ENCODE data around the gene TMEM87B. TPM values are rescaled to one million over a fixed set of nuclear protein-coding genes. Genes with fewer than 3 reads are reported as not detected.
A peak's percentile ranks its signal among the peaks of the same experiment; 100 is the strongest.

Gene TMEM87B
- total RNA-seq, 2 experiments from 2014 or later = 13.9 to 22.8 TPM

DNA sequence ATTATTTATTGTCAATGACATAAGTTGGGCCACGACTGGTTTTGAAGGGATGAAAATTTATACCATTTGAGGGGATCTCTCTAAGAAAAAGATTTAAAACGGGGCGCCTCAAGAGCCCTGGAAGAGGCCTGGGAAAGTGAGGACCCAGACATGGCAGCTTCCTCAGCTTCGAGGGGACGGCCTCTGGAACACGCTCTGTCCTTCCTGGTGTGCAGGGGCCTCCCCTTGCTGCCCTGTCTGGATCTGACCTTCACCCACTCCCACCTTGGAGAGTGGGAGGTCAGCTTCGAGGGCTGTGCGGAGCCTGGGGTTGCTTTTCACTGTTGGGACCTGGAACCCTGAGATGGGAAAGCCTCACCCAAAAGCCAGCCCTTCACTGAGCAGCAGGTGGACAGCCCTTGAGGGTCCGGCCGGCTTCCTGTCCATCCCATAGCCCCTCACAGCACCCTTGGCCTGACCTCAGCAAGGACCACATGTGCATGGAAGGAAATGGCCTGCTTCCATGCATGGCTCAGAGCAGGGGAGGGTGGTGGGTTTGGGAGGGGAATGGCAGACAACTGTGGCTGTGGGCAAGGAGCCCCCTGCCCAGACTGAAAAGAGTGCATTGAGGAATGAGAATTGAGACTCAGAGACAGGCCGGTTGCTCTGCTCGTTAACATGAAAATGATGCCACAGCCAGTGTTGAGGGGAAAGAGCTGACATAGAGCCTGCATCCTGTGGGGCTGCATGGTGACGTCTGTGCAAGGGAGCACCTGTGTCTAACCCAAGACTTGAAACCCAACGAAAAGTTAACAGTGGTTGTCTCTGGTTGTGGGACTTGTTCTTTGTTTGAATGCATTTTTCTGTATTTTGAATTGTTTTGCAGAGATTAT, 99.4 kb downstream of the TMEM87B start:
- H3K27ac ChIP-seq (ENCODE audit: low read depth, low read length, poor library complexity, severe bottlenecking) = no peak overlapping the region
- CTCF ChIA-PET (ENCODE audit: unreplicated experiment) = no interaction called here

DNA sequence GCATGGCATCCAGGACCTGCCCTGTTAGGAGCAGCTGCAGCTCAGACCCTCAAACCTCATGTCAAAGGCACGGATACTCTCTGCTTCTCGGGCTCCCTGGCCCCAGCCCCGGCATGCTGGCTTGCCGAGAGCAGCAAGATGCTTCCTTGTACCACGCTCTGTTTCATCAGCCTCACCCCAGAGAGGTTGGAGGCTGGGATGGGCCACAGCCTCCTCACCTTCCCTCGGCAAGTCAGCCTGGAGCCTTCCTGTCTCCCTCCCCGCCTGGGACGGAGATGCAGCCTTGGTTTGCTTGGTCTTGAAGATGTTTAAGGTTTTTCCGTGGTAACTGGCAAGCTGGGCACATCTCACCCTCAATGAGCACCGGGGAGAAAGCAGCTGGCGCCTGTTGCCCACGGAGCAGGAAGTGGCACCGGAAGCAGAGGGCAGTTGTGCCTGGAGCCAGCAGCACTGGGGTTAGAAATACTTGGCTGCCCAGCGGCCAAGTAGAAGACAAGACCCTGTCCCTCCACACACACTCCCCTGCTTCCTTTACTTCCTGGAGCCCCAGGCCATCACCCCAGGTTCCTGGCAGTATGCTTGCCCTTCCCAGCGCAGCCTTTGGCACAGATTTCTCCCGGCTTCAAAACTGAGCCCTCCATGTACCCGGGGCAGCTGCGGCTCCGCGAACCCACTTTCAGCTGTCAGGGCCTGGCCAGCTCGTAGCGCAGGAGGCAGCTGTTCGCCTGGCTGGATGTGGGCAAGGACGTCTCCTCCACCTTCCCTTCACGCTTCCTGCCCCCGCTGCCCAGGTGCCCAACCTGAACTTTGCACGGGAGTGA, 100.5 kb downstream of the TMEM87B start:
- no peak for TF ChIP-seq EZH2phosphoT487 (IDR thresholded peaks at IDR 0.05; ENCODE audit: borderline replicate concordance, low read depth, low read length)
- TF ChIP-seq, protein P1, sequence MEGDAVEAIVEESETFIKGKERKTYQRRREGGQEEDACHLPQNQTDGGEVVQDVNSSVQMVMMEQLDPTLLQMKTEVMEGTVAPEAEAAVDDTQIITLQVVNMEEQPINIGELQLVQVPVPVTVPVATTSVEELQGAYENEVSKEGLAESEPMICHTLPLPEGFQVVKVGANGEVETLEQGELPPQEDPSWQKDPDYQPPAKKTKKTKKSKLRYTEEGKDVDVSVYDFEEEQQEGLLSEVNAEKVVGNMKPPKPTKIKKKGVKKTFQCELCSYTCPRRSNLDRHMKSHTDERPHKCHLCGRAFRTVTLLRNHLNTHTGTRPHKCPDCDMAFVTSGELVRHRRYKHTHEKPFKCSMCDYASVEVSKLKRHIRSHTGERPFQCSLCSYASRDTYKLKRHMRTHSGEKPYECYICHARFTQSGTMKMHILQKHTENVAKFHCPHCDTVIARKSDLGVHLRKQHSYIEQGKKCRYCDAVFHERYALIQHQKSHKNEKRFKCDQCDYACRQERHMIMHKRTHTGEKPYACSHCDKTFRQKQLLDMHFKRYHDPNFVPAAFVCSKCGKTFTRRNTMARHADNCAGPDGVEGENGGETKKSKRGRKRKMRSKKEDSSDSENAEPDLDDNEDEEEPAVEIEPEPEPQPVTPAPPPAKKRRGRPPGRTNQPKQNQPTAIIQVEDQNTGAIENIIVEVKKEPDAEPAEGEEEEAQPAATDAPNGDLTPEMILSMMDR (conservative IDR thresholded peaks at IDR 0.05; ENCODE audit: low read length) = no peak
- BruUV-seq (replicated peaks) = no TSS peak
- peaks cover 35% of the 10 kb centered on the region for H3K4me1 ChIP-seq (ENCODE audit: insufficient read depth, low read length, poor library complexity, severe bottlenecking)
- CTCF ChIA-PET (ENCODE audit: unreplicated experiment) = no interaction called here
- POLR2A ChIA-PET = interaction anchor here (1.0 kb wide), 1 partner anchor 96 kb away, joined by 3 read pairs; no protein-coding TSS in a partner anchor
- H3K9me2 ChIP-seq (ENCODE audit: insufficient read depth, low read length) = no peaks in the 10 kb centered on the region
- DNase-seq (ENCODE audit: low spot score) = peak; percentile 31
- no peaks in the 10 kb centered on the region for H4K20me1 ChIP-seq (ENCODE audit: insufficient read depth, low read length)
- peak overlapping the region; percentile 10; the same call in 1 of the 2 replicates for H3K4me2 ChIP-seq (ENCODE audit: low read length)
- no peaks in the 10 kb centered on the region for H3K9me3 ChIP-seq (ENCODE audit: low read length)
- H3K4me3 ChIP-seq (ENCODE audit: low read depth, low read length, poor library complexity, severe bottlenecking) = no peak overlapping the region
- H2AFZ ChIP-seq (ENCODE audit: low read length) = peak overlapping the region; percentile 19; the same call in 1 of the 2 replicates
- intact Hi-C loops (cut with micrococcal nuclease; ENCODE audit: unreplicated experiment) = loop anchor here (5.0 kb wide), 1 partner anchor 98 kb away; the partner anchor contains the start of gene TMEM87B
- H3K79me2 ChIP-seq (ENCODE audit: insufficient read depth, low read depth, low read length) = no peaks in the 10 kb centered on the region
- no peaks in the 10 kb centered on the region for H3K36me3 ChIP-seq (ENCODE audit: insufficient read depth, low read length)
- H3K27ac ChIP-seq (ENCODE audit: low read depth, low read length, poor library complexity, severe bottlenecking) = no peak overlapping the region

More for the DNA sequence above, 99.4 kb downstream of the TMEM87B start:
- intact Hi-C loops (cut with micrococcal nuclease; ENCODE audit: unreplicated experiment) = loop anchor here (5.0 kb wide), 1 partner anchor 97 kb away; the partner anchor contains the start of gene TMEM87B
- Histone ChIP-seq H4K20me1 (ENCODE audit: insufficient read depth, low read length) (no peaks in the 10 kb centered on the region), H3K36me3 (ENCODE audit: insufficient read depth, low read length) (no peaks in the 10 kb centered on the region), H3K4me2 (ENCODE audit: low read length) (no peak overlapping the region), H3K9me2 (ENCODE audit: insufficient read depth, low read length) (no peaks in the 10 kb centered on the region), H3K4me3 (ENCODE audit: low read depth, low read length, poor library complexity, severe bottlenecking) (no peak overlapping the region), H3K9me3 (ENCODE audit: low read length) (no peaks in the 10 kb centered on the region), H2AFZ (ENCODE audit: low read length) (peak overlapping the region; percentile 19; the same call in 1 of the 2 replicates), H3K79me2 (ENCODE audit: insufficient read depth, low read depth, low read length) (no peaks in the 10 kb centered on the region), H3K4me1 (ENCODE audit: insufficient read depth, low read length, poor library complexity, severe bottlenecking) (peaks cover 26% of the 10 kb centered on the region)
- POLR2A ChIA-PET = interaction anchor here (0.5 to 1.0 kb wide), 2 partner anchors 97 to 1262 kb away, joined by 3 read pairs; no protein-coding TSS in a partner anchor
- no peak for TF ChIP-seq EZH2phosphoT487 (IDR thresholded peaks at IDR 0.05; ENCODE audit: borderline replicate concordance, low read depth, low read length)
- TF ChIP-seq, protein P1 (conservative IDR thresholded peaks at IDR 0.05; ENCODE audit: low read length) = no peak
- DNase-seq (ENCODE audit: low spot score) = peak; percentile 59
- BruUV-seq (replicated peaks) = no TSS peak

Data from OCI-LY7 (cell line).